Measurements from ENCODE around the gene SH3BP1. TPM values are rescaled to one million over a fixed set of nuclear protein-coding genes. Genes with fewer than 3 reads are reported as not detected.

The SH3BP1 gene
- total and polyA plus RNA-seq, 2 of the 13 experiments (the other 11 are each of a cell fraction or from before 2014, with no cell fraction given): 8.4 to 18.5 TPM

GRCh38 chr22:37659897-37660708 is 20.6 kb downstream of the SH3BP1 start (continued):
- TF ChIP-seq, protein P1, sequence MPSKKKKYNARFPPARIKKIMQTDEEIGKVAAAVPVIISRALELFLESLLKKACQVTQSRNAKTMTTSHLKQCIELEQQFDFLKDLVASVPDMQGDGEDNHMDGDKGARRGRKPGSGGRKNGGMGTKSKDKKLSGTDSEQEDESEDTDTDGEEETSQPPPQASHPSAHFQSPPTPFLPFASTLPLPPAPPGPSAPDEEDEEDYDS (CRISPR knock-in tag; IDR thresholded peaks at IDR 0.05): no peak
- no peak for TF ChIP-seq FOXJ3 (CRISPR knock-in tag; IDR thresholded peaks at IDR 0.05; ENCODE audit: borderline replicate concordance)
- TF ChIP-seq ZNF772 (CRISPR knock-in tag; IDR thresholded peaks at IDR 0.05): no peak
- peak; percentile 9; the same call in 1 of the 2 replicates for TF ChIP-seq CREM (IDR thresholded peaks at IDR 0.05)
- no peak for TF ChIP-seq CREM (CRISPR knock-in tag; IDR thresholded peaks at IDR 0.05)
- TF ChIP-seq, protein P2, sequence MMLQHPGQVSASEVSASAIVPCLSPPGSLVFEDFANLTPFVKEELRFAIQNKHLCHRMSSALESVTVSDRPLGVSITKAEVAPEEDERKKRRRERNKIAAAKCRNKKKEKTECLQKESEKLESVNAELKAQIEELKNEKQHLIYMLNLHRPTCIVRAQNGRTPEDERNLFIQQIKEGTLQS (CRISPR knock-in tag; IDR thresholded peaks at IDR 0.05): no peak
- TF ChIP-seq, protein P3, sequence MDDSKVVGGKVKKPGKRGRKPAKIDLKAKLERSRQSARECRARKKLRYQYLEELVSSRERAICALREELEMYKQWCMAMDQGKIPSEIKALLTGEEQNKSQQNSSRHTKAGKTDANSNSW (CRISPR knock-in tag; IDR thresholded peaks at IDR 0.05; ENCODE audit: borderline replicate concordance): no peak
- 0 out of 2 replicates have a peak, but pooled peaks have one; percentile 22 for TF ChIP-seq CAMTA2 (CRISPR knock-in tag; IDR thresholded peaks at IDR 0.05; ENCODE audit: borderline replicate concordance)
- 0 out of 2 replicates have a peak, but pooled peaks have one; percentile 12 for TF ChIP-seq REPIN1 (CRISPR knock-in tag; IDR thresholded peaks at IDR 0.05; ENCODE audit: borderline replicate concordance, low read depth)
- TF ChIP-seq ZNF75D (CRISPR knock-in tag; IDR thresholded peaks at IDR 0.05; ENCODE audit: borderline replicate concordance): no peak
- TF ChIP-seq, protein P4, sequence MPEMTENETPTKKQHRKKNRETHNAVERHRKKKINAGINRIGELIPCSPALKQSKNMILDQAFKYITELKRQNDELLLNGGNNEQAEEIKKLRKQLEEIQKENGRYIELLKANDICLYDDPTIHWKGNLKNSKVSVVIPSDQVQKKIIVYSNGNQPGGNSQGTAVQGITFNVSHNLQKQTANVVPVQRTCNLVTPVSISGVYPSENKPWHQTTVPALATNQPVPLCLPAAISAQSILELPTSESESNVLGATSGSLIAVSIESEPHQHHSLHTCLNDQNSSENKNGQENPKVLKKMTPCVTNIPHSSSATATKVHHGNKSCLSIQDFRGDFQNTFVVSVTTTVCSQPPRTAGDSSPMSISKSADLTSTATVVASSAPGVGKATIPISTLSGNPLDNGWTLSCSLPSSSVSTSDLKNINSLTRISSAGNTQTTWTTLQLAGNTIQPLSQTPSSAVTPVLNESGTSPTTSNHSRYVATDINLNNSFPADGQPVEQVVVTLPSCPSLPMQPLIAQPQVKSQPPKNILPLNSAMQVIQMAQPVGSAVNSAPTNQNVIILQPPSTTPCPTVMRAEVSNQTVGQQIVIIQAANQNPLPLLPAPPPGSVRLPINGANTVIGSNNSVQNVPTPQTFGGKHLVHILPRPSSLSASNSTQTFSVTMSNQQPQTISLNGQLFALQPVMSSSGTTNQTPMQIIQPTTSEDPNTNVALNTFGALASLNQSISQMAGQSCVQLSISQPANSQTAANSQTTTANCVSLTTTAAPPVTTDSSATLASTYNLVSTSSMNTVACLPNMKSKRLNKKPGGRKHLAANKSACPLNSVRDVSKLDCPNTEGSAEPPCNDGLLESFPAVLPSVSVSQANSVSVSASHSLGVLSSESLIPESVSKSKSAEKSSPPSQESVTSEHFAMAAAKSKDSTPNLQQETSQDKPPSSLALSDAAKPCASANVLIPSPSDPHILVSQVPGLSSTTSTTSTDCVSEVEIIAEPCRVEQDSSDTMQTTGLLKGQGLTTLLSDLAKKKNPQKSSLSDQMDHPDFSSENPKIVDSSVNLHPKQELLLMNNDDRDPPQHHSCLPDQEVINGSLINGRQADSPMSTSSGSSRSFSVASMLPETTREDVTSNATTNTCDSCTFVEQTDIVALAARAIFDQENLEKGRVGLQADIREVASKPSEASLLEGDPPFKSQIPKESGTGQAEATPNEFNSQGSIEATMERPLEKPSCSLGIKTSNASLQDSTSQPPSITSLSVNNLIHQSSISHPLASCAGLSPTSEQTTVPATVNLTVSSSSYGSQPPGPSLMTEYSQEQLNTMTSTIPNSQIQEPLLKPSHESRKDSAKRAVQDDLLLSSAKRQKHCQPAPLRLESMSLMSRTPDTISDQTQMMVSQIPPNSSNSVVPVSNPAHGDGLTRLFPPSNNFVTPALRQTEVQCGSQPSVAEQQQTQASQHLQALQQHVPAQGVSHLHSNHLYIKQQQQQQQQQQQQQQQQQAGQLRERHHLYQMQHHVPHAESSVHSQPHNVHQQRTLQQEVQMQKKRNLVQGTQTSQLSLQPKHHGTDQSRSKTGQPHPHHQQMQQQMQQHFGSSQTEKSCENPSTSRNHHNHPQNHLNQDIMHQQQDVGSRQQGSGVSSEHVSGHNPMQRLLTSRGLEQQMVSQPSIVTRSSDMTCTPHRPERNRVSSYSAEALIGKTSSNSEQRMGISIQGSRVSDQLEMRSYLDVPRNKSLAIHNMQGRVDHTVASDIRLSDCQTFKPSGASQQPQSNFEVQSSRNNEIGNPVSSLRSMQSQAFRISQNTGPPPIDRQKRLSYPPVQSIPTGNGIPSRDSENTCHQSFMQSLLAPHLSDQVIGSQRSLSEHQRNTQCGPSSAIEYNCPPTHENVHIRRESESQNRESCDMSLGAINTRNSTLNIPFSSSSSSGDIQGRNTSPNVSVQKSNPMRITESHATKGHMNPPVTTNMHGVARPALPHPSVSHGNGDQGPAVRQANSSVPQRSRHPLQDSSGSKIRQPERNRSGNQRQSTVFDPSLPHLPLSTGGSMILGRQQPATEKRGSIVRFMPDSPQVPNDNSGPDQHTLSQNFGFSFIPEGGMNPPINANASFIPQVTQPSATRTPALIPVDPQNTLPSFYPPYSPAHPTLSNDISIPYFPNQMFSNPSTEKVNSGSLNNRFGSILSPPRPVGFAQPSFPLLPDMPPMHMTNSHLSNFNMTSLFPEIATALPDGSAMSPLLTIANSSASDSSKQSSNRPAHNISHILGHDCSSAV (CRISPR knock-in tag; IDR thresholded peaks at IDR 0.05; ENCODE audit: borderline replicate concordance): no peak

Data from HepG2 (cell line).